NCI-H82 treated with DMSO at 0.1 percent for 48 hours (cell line): ENCODE results near the gene GAS1.

Experiments used
- DNase-seq: peaks from one replicate; lab custom pipeline; 2025; ENCODE audit not compliant: unreplicated experiment; lab: John Stamatoyannopoulos, UW

Gene GAS1

GRCh38 chr9:86926145-86926544 is 21.2 kb downstream of the GAS1 start:
- no peak for DNase-seq

- DNase-seq: no peak
Measured at GRCh38 chr9:86925686-86926085, 21.6 kb downstream of the GAS1 start.

GRCh38 chr9:86924206-86924605 is 23.1 kb downstream of the GAS1 start:
- no peak for DNase-seq

GRCh38 chr9:86921151-86921923 is 26.0 kb downstream of the GAS1 start:
- DNase-seq: no peak

- no peak for DNase-seq
Measured at GRCh38 chr9:86918556-86918955, 28.8 kb downstream of the GAS1 start.

- DNase-seq: no peak
Measured at GRCh38 chr9:86912210-86912609, 35.1 kb downstream of the GAS1 start.

- DNase-seq: no peak
Measured at GRCh38 chr9:86909388-86909787, 37.9 kb downstream of the GAS1 start.

GRCh38 chr9:86908261-86908660 is 39.0 kb downstream of the GAS1 start:
- no peak for DNase-seq

- no peak for DNase-seq
Measured at GRCh38 chr9:86907346-86907745, 40.0 kb downstream of the GAS1 start.

- no peak for DNase-seq
Measured at GRCh38 chr9:86903734-86904085, 43.6 kb downstream of the GAS1 start.

GRCh38 chr9:86902991-86903733 is 44.1 kb downstream of the GAS1 start:
- no peak for DNase-seq

- DNase-seq: no peak
Measured at GRCh38 chr9:86902586-86902985, 44.7 kb downstream of the GAS1 start.

- no peak for DNase-seq
Measured at GRCh38 chr9:86902176-86902575, 45.1 kb downstream of the GAS1 start.

GRCh38 chr9:86901511-86901910 is 45.8 kb downstream of the GAS1 start:
- no peak for DNase-seq
